ENCODE data around the gene ATP9A. TPM values are rescaled to one million over a fixed set of nuclear protein-coding genes. Genes with fewer than 3 reads are reported as not detected.
A peak's percentile ranks its signal among the peaks of the same experiment; 100 is the strongest.

The ATP9A gene
- total and polyA plus RNA-seq, 2 of the 4 experiments (the other 2 are of a cell fraction): 10.6 to 22.4 TPM

GRCh38 chr20:51797357-51798025 lies 29.3 kb upstream of the ATP9A start:
- no peak overlapping the region for H2AFZ ChIP-seq (replicated peaks; ENCODE audit: low read length, poor library complexity)
- no peak overlapping the region for H3K27ac ChIP-seq (ENCODE audit: insufficient read depth, low read length)
- ChIA-PET CTCF (interaction anchor here (0.7 kb wide), 2 partner anchors 35 to 188 kb away, joined by 3 to 4 read pairs; no protein-coding TSS in a partner anchor), POLR2A (ENCODE audit: unreplicated experiment) (interaction anchor here (0.6 kb wide), 1 partner anchor 74 kb away, joined by 3 read pairs; no protein-coding TSS in a partner anchor)
- no peak overlapping the region for H3K9ac ChIP-seq (ENCODE audit: low read depth, low read length)
- no peaks in the 10 kb centered on the region for H3K36me3 ChIP-seq (ENCODE audit: control insufficient read depth, insufficient read depth, low read length)
- peaks cover 23% of the 10 kb centered on the region for H3K27me3 ChIP-seq (ENCODE audit: control insufficient read depth, insufficient read depth, low read length)
- no peak overlapping the region for H2BK15ac ChIP-seq (ENCODE audit: low read depth, low read length)
- H3K79me1 ChIP-seq (ENCODE audit: low read depth in 1 of 2, low read length in 2 of 2): no peaks in the 10 kb centered on the region
- H2AK9ac ChIP-seq (replicated peaks; ENCODE audit: low read depth, low read length, poor library complexity): no peak overlapping the region
- intact Hi-C loops (cut with micrococcal nuclease) (no loop called here), dilution Hi-C loops (cut with HindIII; ENCODE audit: low sequenced_read_pairs, unreplicated experiment) (no loop called here), in situ Hi-C loops (cut with MboI; ENCODE audit: low sequenced_read_pairs) (no loop called here)
- H4K5ac ChIP-seq (ENCODE audit: low read depth, low read length): no peak overlapping the region
- H3K18ac ChIP-seq (ENCODE audit: low read depth, low read length): no peak overlapping the region
- TF ChIP-seq RCOR1 (IDR thresholded peaks at IDR 0.05; ENCODE audit: insufficient replicate concordance, low read length) (no peak), MAZ (IDR thresholded peaks at IDR 0.05; ENCODE audit: borderline replicate concordance, low read depth, low read length) (no peak), MXI1 (IDR thresholded peaks at IDR 0.05; ENCODE audit: borderline replicate concordance, low read depth, low read length) (no peak), POLR2A (IDR thresholded peaks at IDR 0.05; ENCODE audit: low read depth, low read length) (no peak), USF2 (IDR thresholded peaks at IDR 0.05; ENCODE audit: low read depth, low read length) (no peak), FOS (IDR thresholded peaks at IDR 0.05; ENCODE audit: low read depth, low read length) (no peak), BHLHE40 (IDR thresholded peaks at IDR 0.05; ENCODE audit: low read depth, low read length) (no peak), CTCF (conservative IDR thresholded peaks at IDR 0.05; ENCODE audit: low read depth, low read length) (no peak), SMC3 (IDR thresholded peaks at IDR 0.05; ENCODE audit: low read depth, low read length) (no peak), NFE2L2 (IDR thresholded peaks at IDR 0.05; ENCODE audit: low read depth, low read length) (no peak), MAFK (IDR thresholded peaks at IDR 0.05; ENCODE audit: low read depth, low read length) (no peak), RAD21 (IDR thresholded peaks at IDR 0.05; ENCODE audit: low read length) (no peak), RFX5 (IDR thresholded peaks at IDR 0.05; ENCODE audit: low read depth, low read length) (no peak), ELK1 (IDR thresholded peaks at IDR 0.05; ENCODE audit: borderline replicate concordance, low read depth, low read length) (no peak), CHD1 (IDR thresholded peaks at IDR 0.05; ENCODE audit: low read depth, low read length) (no peak), CEBPB (IDR thresholded peaks at IDR 0.05; ENCODE audit: low read depth, low read length) (no peak)
- no peak overlapping the region for H4K91ac ChIP-seq (ENCODE audit: insufficient read depth, low read depth, low read length)
- no peak overlapping the region for H3K4me3 ChIP-seq (ENCODE audit: insufficient read depth, low read depth, low read length)
- no peak overlapping the region for H3K23ac ChIP-seq (ENCODE audit: low read depth, low read length)
- peak; percentile 36 for ATAC-seq (ENCODE audit: low read depth)
- DNase-seq: peak; percentile 15
- H4K20me1 ChIP-seq (ENCODE audit: insufficient read depth, low read length): no peaks in the 10 kb centered on the region
- no peak overlapping the region for H3K4me2 ChIP-seq (ENCODE audit: low read depth, low read length)
- H2BK120ac ChIP-seq (ENCODE audit: low read depth, low read length): no peak overlapping the region
- no TSS peak for BruUV-seq (replicated peaks)
- H3K9me3 ChIP-seq (ENCODE audit: control insufficient read depth, insufficient read depth, low read length): no peaks in the 10 kb centered on the region
- no peak overlapping the region for H3K4ac ChIP-seq (ENCODE audit: low read depth, low read length)
- H2AK5ac ChIP-seq (ENCODE audit: low read depth, low read length): no peak overlapping the region
- peaks cover 5% of the 10 kb centered on the region; the same call in 1 of the 2 replicates for H3K4me1 ChIP-seq (ENCODE audit: control insufficient read depth, insufficient read depth, low read length)
- H2BK5ac ChIP-seq (ENCODE audit: low read depth, low read length, poor library complexity, severe bottlenecking): no peak overlapping the region
- H3K9me1 ChIP-seq (ENCODE audit: insufficient read depth, low read length): no peaks in the 10 kb centered on the region
- no peak overlapping the region for H2BK20ac ChIP-seq (ENCODE audit: low read depth, low read length)
- H3K14ac ChIP-seq (replicated peaks; ENCODE audit: low read depth, low read length): no peak overlapping the region
- no peak overlapping the region for H4K8ac ChIP-seq (ENCODE audit: low read depth in 2 of 2, low read length in 2 of 2)
- WGBS, 2 experiments (ENCODE audit: extremely low coverage in 2 of 2, insufficient read length in 1 of 2): no CpG with 5 or more reads among the region's 3 CpGs
- no peak overlapping the region for H3K56ac ChIP-seq (ENCODE audit: extremely low read depth, insufficient read depth, low read length)
